BE2C (cell line): Measurements from ENCODE around the gene DDX17. TPM values are rescaled to one million over a fixed set of nuclear protein-coding genes. Genes with fewer than 3 reads are reported as not detected.

ENCODE experiments used
- DNase-seq: peaks from one replicate; pipeline ENCODE4 v3.0.0-alpha.2; 2020
- H3K27me3 ChIP-seq: fragments of 250-450 bp; sonication (Bioruptor Pico); 2 replicates; pipeline ENCODE4 v1.5.1; 2020; ENCODE audit warnings: mild to moderate bottlenecking
- H3K36me3 ChIP-seq: fragments of 250-450 bp; sonication (Bioruptor Pico); 2 replicates; pipeline ENCODE4 v1.5.1; 2020; ENCODE audit warnings: mild to moderate bottlenecking
- H3K4me1 ChIP-seq: fragments of 250-450 bp; sonication (Bioruptor Pico); 2 replicates; pipeline ENCODE4 v1.5.1; 2020
- H3K4me3 ChIP-seq: 2 replicates; pipeline ENCODE4 v1.5.1; 2011; ENCODE audit warnings: low read depth, low read length
- H3K9me3 ChIP-seq: fragments of 250-450 bp; sonication (Bioruptor Pico); 2 replicates; pipeline ENCODE4 v1.5.1; 2020
- CTCF ChIP-seq: IDR thresholded peaks from 2 replicates; pipeline ENCODE4 v1.5.1; 2012; ENCODE audit warnings: mild to moderate bottlenecking, low read depth, low read length
- polyA plus RNA-seq: library from polyadenylated mRNA; unstranded; fragments of >200 nt; gene quantifications from one replicate; pipeline ENCODE4 v1.2.1, GENCODE V29; 2012; ENCODE audit warnings: low read depth, missing spikeins; ENCODE audit not compliant: insufficient read length, insufficient read depth

Gene DDX17
- polyA plus RNA-seq = 237 TPM

GRCh38 chr22:38506118-38506962 lies at the start of gene DDX17:
TSS of gene DDX17 (minus strand) at chr22:38506311.
- peaks cover 39% of the 10 kb centered on the region for H3K36me3 ChIP-seq

DNA sequence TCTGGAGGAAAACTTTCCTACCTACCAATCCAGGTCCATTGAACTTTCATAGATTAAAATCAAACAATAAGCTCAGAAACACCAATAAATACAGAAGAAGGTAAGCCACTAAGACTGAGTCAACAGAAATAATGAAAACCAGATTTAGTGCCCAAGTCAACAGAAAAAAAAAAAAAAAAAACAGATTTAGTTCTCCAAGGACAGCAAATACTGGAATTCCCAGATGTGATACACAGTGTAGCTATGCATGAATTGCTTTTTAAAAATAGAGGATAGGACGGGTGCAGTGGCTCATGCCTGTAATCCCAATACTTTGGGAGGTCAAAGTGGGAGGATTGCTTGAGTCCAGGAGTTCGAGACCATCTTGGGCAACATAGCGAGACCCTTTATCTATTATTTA lies 48.2 kb upstream of the DDX17 start:
- no peak for DNase-seq
- TF ChIP-seq CTCF = no peak
- H3K4me1 ChIP-seq = no peaks in the 10 kb centered on the region
- no peaks in the 10 kb centered on the region for H3K36me3 ChIP-seq
- no peak overlapping the region for H3K4me3 ChIP-seq
- no peaks in the 10 kb centered on the region for H3K27me3 ChIP-seq
- no peaks in the 10 kb centered on the region for H3K9me3 ChIP-seq

More at GRCh38 chr22:38506118-38506962, at the start of gene DDX17:
- H3K27me3 ChIP-seq = no peaks in the 10 kb centered on the region
- peak; percentile 88 for DNase-seq
- no peak for TF ChIP-seq CTCF
- H3K4me1 ChIP-seq = peaks cover 5% of the 10 kb centered on the region
- no peaks in the 10 kb centered on the region for H3K9me3 ChIP-seq
- H3K4me3 ChIP-seq = peak within 1 kb of the TSS; percentile 84

DNA sequence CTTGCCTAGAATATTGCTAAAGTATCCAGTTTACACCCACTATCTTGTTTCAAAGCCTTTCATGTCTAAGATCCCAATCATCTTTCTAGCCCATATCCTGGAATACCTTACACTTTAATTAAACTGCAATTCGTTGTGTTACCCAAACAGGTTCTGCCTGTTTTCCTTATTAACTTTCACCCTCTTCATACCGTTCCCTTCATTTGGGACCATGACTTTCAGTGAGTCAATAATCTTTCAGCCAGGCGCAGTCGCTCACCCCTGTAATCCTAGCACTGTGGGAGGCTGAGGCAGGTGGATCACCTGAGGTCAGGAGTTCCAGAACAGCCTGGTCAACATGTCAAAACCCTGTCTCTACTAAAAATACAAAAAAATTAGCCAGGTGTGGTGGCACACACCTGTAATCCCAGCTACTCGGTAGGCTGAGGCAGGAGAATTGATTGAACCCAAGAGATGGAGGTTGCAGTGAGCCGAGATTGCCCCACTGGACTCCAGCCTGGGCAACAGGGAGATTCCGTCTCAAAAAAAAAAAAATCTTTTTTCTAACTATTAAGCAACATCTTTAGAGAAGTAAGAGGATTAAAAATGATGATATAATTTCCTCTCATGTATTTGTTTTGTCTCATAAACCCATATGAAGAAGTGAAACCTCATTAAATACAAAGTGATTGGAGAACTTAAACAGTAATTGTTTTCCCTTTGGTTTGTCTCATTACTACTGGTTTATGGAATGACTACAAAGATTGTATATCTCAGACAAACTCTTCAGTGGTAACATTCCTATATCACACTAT lies 43.2 kb upstream of the DDX17 start:
- H3K27me3 ChIP-seq = no peaks in the 10 kb centered on the region
- no peaks in the 10 kb centered on the region for H3K36me3 ChIP-seq
- no peak for DNase-seq
- H3K9me3 ChIP-seq = no peaks in the 10 kb centered on the region; the same call in 1 of the 2 replicates
- H3K4me3 ChIP-seq = no peak overlapping the region
- no peaks in the 10 kb centered on the region for H3K4me1 ChIP-seq
- TF ChIP-seq CTCF = no peak

GRCh38 chr22:38540701-38541100 lies 34.6 kb upstream of the DDX17 start:
- H3K27me3 ChIP-seq = no peaks in the 10 kb centered on the region
- peaks cover 3% of the 10 kb centered on the region for H3K9me3 ChIP-seq
- no peaks in the 10 kb centered on the region for H3K4me1 ChIP-seq
- no peak overlapping the region for H3K4me3 ChIP-seq
- TF ChIP-seq CTCF = no peak
- no peaks in the 10 kb centered on the region for H3K36me3 ChIP-seq
- no peak for DNase-seq

- no peaks in the 10 kb centered on the region for H3K9me3 ChIP-seq
Observed at GRCh38 chr22:38531251-38531938, 25.3 kb upstream of the DDX17 start.

More at GRCh38 chr22:38531251-38531938, 25.3 kb upstream of the DDX17 start:
- Histone ChIP-seq H3K36me3 (no peaks in the 10 kb centered on the region), H3K27me3 (no peaks in the 10 kb centered on the region), H3K4me3 (no peak overlapping the region), H3K4me1 (no peaks in the 10 kb centered on the region)
- DNase-seq = no peak
- TF ChIP-seq CTCF = no peak
